ENCODE measurements around the gene PHF14.
"Not testable (repeated sequence)": the region's sequence is repeated elsewhere in the genome, so short reads cannot be mapped to it uniquely, and the experiment has no call there.

Gene PHF14

GRCh38 chr7:10981317-10981716 is 7.6 kb downstream of the PHF14 start:
- DNase-seq, result no peak

GRCh38 chr7:10990748-10991147 is 17.1 kb downstream of the PHF14 start:
- not testable (repeated sequence) for DNase-seq

- not testable (repeated sequence) for DNase-seq
Measured at GRCh38 chr7:10995482-10996166, 22.0 kb downstream of the PHF14 start.

GRCh38 chr7:10998996-10999757 is 25.5 kb downstream of the PHF14 start:
- no peak for DNase-seq

GRCh38 chr7:11005202-11005601 is 31.5 kb downstream of the PHF14 start:
- DNase-seq, result no peak

- no peak for DNase-seq
Measured at GRCh38 chr7:11006291-11006690, 32.6 kb downstream of the PHF14 start.

- DNase-seq, result no peak
Measured at GRCh38 chr7:11009631-11010030, 36.0 kb downstream of the PHF14 start.

- no peak for DNase-seq
Measured at GRCh38 chr7:11021468-11021867, 47.8 kb downstream of the PHF14 start.

GRCh38 chr7:11026452-11027359 is 53.0 kb downstream of the PHF14 start:
- DNase-seq, result no peak

- no peak for DNase-seq
Measured at GRCh38 chr7:11035661-11036060, 62.0 kb downstream of the PHF14 start.

GRCh38 chr7:11039974-11040373 is 66.3 kb downstream of the PHF14 start:
- no peak for DNase-seq

GRCh38 chr7:11054033-11054432 is 80.4 kb downstream of the PHF14 start:
- DNase-seq, result no peak

- no peak for DNase-seq
Measured at GRCh38 chr7:11060893-11061292, 87.2 kb downstream of the PHF14 start.

GRCh38 chr7:11062110-11062509 is 88.4 kb downstream of the PHF14 start:
- DNase-seq, result no peak

GRCh38 chr7:11069591-11069990 is 95.9 kb downstream of the PHF14 start:
- DNase-seq, result no peak

GRCh38 chr7:11077816-11078215 is 104.1 kb downstream of the PHF14 start:
- no peak for DNase-seq

GRCh38 chr7:11078247-11078834 is 104.7 kb downstream of the PHF14 start:
- DNase-seq, result no peak

- no peak for DNase-seq
Measured at GRCh38 chr7:11079907-11080306, 106.2 kb downstream of the PHF14 start.

- DNase-seq, result no peak
Measured at GRCh38 chr7:11082121-11082520, 108.4 kb downstream of the PHF14 start.

- no peak for DNase-seq
Measured at GRCh38 chr7:11082552-11083213, 109.0 kb downstream of the PHF14 start.

- DNase-seq, result no peak
Measured at GRCh38 chr7:11083214-11083568, 109.5 kb downstream of the PHF14 start.

- DNase-seq, result no peak
Measured at GRCh38 chr7:11104578-11104977, 130.9 kb downstream of the PHF14 start.

- no peak for DNase-seq
Measured at GRCh38 chr7:11109659-11110058, 136.0 kb downstream of the PHF14 start.

All from NCI-H510A treated with DMSO at 0.1 percent for 48 hours (cell line).